HG03520 (cell line): ENCODE results near the gene CARD9.

Experiments
- ATAC-seq: cut with Tn5 transposase; IDR thresholded peaks from one replicate; pipeline ENCODE4 v1.9.1; 2021; ENCODE audit warnings: mild to moderate bottlenecking, moderate library complexity; ENCODE audit not compliant: unreplicated experiment

The CARD9 gene

DNA sequence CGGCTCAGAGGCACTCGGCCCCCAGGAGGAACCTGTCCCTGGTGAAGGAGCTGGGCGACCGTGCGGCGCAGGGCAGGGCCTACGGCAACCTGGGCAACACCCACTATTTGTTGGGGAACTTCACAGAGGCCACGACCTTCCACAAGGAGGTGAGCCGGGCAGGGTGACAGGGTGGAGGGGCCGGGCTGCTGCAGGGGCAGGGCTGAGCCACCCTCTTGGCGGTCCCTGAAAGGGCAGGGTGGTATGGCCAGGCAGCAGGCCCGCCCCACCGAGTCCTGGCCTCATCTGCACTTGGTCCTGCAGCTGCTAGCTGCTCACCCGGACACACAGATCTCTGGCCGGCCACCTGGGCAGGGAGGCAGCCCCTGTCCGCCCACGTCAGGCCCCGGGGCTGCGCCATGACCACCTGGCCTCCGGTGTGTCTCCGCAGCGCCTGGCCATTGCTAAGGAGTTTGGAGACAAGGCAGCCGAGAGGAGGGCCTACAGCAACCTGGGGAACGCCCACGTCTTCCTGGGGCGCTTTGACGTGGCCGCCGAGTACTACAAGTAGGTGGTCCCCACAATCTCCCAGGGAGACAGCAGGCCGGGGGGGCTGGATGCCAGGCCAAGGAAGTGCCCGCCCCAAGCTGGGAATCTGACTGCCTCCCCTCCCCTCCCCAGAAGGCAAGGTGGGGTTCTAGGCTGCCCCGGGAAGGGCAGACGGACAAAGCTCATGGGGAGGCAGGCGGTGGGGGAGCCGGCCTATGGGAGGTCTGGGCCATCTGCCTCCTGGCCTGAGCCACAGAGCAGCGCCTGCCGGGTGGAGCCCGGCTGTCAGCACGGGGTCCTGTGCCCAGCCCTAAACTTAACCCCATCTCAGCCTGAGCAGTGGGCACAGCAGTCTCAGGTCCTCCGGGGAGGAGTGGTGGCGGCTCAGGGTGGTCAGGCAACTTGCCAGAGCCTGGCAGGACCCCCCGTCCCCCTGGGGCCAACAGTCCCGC, 35.8 kb downstream of the CARD9 start:
- no peak for ATAC-seq

DNA sequence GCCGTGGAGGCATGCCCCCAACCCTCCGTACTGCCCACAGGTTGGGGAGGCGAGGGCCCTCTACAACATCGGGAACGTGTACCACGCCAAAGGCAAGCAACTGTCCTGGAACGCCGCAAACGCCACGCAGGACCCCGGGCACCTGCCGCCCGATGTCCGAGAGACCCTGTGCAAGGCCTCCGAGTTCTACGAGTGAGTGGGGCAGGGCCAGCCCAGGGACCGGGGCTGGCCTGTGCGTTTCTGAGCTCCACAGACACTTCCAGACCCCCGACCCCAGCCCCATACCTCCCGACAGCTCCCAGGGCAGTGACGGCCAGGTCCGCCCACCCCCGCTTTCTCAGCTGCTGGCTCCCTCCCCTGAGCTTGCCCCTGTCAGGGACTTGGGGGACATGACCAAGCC, 36.6 kb downstream of the CARD9 start:
- ATAC-seq: no peak

DNA sequence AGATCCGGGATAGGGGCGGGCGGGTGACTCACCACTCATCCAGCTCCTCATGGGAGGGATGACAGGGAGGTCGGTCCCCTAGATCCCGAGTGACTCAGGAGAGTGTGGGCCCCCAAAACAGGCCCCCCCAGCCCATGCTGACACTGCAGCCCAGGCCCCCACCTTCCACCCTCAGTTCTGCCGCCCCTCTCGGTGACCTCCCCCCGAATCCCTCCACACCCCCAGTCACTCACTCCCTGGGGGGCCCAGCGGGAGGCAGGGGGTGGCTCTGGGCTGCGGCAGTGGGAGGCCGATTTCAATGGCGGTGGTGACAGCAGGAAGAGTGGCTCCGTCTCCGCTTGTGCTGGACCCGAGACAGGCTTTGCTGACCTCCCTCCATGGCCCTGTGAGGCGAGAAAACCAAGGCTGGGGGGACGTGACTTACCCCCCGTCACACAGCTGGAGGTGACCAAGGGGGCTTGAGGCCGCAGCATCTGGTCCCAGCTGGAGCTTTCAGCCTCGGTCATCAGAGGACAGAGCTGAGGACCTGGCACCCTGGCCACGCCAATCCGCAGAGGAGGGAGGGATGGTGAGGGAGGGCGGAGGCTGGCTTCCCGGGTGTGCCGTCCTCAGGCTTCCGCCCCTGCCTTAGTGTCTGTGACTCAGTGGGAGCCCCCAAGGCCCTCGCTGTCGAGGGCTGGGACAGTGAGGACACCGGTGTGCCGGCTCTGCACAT, 37.2 kb downstream of the CARD9 start:
- ATAC-seq: no peak

DNA sequence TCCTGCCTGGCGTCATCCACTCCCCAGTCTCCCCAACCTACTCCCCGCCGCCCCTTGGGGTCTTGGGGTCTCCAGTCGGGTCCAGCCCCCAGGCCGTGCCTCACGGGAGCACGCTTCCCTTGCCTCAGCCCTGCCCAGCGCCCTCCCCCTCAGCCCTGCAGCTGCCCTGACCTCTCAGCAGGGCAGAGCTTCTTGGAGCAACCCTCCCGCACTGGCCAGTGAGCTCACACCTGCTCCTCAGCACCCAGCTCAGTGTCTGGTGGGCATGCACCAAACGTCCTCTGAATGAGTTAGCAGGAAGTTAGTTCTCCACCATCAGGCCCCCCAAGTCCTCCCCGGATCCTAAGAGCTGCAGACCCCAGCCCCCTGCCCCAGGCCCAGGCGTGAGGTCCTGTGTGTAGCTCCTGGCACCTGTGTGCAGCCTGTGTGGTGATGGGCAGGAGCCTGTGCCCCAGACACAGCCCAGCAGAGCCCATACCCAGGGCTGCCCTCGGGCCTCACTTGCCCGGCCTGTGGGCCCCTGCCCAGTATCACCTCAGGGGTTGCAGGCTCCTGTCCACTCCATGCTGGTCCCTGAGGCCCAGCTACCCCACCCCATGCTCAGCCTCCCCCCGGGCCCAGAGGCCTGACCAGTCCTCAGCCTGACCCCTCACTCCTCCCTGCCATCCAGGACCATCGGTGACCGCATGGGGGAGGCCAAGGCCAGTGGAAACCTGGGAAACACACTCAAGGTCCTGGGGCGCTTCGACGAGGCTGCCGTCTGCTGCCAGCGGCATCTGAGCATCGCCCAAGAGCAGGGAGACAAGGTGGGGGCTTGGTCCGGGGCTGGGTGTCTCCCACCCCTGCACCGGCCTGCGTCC, 37.9 kb downstream of the CARD9 start:
- no peak for ATAC-seq

DNA sequence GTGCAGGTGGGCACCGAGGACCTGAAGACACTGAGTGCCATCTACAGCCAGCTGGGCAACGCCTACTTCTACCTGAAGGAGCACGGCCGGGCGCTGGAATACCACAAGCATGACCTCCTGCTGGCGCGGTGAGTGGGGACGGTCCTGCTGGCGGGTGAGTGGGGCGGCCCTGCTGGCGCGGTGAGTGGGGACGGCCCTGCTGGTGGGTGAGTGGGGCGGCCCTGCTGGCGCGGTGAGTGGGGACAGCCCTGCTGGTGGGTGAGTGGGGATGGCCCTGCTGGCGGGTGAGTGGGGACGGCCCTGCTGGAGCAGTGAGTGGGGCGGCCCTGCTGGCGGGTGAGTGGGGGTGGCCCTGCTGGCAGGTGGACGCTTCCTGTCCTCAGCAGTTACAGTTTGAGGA, 38.9 kb downstream of the CARD9 start:
- ATAC-seq: no peak

DNA sequence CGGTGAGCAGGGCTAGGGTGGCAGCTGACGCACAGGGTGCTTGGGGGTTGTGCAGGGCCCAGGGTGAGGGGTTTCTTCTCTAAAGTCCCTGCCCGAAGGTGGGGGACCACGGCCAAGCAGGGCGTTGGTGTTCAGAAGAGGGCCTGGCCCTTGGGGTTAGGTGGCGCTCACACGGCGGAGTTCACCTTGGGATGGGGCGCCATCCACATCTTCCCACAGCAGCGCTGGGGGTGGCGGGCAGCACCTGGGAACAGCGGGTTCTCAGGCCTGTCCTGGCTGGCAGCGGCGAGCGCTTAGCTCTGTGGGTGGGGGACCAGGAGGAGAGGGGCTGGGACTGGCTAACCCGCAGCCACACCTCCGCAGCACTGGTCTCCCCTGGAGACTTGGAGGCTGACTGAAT, 40.0 kb downstream of the CARD9 start:
- ATAC-seq: no peak

DNA sequence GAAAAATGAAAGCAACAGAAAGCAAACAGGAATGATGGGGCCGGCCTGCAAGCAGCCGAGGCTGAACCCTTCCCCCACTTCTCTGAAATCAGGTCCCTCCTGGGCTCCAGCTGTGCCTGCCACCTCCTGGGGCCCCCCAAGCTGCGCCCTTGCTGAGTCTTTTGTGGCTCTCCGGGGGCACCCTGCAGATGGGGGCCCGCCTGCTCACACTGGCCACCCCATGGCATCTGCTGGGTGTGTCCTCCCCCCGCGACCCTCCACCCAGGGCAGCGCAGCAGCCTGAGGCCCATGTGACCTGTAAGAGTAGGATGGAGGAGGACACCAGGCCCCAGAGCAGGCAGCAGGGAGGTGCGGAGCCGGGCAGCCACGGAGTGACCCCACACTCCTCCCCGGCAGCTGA, 40.4 kb downstream of the CARD9 start:
- no peak for ATAC-seq

DNA sequence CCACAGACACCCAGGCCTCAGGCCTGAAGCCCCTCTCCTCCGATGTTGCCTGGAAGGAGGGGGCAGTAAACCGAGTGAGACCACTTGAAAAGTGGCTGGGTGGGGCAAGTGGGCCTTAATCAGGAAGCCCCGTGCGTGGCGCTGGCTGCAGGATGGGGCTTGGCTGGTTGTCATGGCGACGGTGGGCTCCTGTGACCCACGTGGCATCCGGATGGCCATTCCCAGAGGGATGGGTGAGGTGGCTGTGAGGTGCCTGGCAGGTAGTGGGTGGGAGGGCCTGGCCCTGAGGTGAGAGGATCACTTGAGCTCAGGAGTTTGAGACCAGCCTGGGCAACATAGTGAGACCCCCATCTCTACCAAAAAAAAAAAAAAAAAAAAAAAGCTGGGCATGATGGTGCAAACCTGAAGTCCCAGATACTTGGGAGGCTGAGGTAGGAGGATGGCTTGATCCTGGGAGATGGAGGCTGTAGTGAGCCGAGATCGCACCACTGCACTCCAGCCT, 40.9 kb downstream of the CARD9 start:
- no peak for ATAC-seq

DNA sequence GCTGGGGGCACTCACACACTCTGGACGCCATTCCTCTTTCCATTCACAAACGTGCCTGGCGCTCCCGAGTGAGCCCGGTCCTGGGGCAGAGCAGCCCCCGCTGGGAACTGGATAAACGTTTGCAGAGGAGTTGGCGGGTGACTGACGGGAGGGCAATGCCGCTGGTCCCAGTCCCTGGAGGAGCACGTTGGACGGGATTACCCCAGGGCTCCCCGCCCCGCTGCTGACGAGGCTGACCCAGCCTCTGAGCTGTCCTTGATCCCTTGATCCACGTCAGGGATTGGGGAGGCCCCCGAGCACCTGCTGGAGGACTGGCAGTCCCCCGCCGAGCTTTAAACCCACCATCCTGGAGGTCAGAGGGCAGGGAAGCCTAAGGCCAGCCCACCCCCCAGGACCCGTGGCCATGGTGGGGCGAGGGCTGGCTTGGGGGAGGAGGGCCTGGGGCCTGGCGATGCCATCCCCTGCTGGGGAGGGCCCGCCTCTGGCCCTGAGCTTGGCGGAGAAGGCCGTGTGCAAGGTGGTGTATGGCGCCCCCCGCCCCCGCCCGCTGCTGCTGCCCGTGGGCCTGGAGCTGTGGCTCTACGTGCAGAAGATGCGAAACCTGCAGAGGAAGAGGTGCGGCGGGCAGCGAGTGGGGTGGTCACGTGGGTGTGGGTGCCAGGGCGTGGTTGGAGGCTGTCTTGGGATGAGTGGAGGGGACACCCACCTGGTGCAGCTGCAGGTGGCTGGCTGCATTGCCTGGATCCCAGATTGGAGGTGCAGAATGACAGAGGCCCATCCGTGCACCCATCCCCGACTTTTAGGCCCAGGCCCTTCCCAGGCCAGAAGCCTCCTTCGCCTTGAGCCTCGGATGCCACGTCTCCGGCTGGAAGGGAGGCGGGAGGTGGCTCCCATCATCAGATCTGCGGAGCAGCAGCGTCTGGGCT, 41.6 kb downstream of the CARD9 start:
- no peak for ATAC-seq

DNA sequence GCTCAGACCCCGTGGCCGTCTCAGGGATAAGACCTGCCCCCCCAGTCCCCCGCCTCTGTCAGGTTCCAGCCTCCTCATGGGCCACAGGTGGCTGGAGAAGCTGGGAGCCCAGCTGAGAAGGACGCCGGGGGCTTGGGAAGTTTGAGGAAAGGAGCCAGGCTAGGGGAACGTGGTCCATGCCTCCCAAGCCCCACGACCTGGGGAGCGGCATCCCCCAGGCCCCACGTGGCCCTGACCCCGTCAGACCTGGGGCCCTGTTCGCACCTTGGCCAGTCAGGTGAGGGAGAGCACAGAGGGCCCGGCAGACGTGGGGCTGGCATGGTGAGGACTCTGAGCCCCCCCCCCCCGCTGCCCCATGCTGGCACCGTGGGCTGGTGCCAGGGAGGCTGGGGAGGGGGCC, 42.4 kb downstream of the CARD9 start:
- ATAC-seq: no peak

DNA sequence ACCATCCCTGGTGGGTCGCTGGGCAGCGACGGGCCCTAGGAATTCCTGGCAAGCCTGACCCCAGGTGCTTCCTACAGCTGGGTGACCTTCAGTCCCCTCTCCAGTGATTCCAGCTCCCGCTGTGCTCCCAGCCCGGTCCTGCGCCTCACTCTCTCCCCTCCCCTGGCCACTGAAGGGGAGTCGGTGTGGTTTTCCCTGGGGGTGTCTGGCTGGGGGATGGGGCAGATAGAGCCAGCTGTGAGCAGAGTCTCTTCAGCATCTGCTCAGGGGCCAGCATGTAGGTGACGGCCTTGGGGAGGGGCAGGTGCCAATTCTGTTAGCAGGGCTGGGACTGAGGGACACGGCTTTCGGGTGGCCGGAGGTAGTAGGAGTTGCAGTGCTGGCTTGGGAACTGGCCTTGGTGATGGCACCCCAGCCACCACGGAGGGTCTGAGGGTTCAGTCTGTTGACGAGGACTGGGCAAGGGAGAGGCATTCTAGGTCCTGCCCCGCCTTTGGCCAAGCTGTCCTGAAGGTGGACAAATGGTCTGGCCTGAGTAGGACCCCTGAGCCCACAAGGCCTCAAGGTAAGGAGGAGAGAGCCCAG, 43.0 kb downstream of the CARD9 start:
- no peak for ATAC-seq

DNA sequence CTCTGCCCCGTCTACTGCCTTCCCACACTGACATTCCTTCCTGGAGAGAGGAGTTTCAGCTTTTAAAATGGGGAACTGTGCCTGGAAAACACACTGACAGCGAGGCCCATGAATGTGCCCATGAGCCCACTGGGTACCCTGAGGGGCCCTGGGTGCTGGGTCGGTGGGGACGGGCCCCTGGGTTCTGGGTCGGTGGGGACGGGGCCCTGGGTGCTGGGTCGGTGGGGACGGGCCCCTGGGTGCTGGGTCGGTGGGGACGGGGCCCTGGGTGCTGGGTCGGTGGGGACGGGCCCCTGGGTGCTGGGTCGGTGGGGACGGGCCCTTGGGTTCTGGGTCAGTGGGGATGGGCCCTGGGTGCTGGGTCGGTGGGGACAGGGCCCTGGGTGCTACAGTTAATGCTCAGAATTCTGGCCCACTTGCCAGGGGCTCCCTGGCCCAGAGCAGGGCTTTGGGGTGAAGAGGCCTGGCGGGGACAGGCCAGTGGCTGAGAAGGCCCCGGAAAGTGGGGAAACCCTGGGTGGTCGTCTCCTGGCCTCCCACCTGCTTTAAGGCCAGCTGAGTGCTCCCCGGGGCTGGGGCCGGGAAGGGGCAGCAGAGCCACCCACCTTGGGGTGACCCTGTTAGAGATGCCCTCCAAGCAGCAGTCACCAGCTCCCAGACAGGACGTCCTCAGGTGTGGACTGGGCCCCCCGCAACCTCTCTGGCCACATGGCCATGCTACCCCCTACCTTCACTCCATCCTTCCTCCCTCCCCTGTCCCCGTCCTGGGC, 43.6 kb downstream of the CARD9 start:
- no peak for ATAC-seq

DNA sequence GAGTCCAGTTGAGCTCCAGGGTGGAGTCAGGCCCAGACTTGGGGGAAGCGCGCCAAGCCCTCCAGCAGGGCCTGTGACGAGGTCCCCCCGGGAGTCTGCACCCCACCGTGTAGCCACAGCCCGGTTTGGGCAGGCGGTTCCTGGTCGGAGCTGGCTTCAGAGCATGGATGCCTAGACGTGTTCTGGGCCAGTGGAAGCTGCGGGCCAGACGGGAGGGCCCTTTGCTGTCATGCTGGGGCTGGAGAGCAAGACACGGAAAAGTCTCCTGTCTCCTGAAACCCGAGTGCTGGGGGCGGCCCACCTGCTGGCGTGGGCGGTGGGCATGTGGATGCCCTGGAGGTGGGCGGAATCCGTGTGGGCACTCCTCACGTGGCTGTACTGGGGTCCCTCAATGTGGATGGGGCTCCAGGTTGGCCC, 44.2 kb downstream of the CARD9 start:
- ATAC-seq: no peak

DNA sequence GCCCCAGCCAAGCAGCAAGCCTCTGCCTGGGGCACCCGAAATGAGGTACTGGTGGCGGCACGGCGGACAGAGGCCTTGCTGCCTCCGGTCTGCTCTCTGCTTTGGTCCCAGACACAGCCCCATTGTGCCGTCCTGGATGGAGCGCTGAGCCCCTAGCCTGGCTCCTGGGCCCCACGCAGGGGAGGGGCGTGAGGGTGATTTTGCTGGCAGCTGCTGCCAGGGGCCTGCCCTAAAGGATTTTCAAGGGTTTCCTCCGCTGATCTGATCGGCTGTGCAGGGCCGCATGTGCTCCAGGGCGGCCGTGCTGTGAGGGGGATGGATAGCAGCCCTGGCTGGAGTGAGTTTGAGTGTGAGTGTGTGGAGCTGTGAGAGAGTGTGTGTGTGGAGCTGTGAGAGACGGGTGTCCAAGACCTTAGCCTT, 44.8 kb downstream of the CARD9 start:
- ATAC-seq: no peak

DNA sequence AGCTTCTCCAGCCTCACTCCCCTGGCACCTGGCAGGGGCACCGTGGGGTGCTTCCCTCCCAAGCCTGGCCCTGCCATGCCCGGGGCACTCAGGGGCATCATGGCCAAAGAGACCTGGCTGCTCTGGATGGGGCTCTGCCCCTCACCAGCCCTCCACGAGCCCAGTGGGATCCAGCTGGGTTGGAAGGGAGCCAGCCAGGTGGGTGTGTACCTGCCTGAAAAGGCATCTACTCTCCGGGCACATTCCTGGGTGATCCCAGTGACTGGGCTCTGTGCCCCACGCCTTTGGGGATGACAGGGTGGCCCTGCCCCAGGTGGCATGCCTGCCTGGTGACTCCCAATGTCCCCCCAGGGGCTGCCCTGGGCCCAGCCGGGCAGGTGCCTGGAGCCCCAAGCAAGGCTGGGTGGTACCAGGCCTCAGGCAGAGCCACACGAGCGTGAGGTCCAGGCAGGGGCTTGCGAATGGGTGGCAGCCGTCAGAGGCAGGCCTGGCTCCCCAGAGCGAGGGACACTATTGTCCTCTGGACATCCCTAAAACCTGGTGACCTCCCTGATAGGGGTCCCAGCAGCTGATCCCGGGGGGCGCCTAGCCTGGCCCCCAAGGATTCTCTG, 45.4 kb downstream of the CARD9 start:
- no peak for ATAC-seq

DNA sequence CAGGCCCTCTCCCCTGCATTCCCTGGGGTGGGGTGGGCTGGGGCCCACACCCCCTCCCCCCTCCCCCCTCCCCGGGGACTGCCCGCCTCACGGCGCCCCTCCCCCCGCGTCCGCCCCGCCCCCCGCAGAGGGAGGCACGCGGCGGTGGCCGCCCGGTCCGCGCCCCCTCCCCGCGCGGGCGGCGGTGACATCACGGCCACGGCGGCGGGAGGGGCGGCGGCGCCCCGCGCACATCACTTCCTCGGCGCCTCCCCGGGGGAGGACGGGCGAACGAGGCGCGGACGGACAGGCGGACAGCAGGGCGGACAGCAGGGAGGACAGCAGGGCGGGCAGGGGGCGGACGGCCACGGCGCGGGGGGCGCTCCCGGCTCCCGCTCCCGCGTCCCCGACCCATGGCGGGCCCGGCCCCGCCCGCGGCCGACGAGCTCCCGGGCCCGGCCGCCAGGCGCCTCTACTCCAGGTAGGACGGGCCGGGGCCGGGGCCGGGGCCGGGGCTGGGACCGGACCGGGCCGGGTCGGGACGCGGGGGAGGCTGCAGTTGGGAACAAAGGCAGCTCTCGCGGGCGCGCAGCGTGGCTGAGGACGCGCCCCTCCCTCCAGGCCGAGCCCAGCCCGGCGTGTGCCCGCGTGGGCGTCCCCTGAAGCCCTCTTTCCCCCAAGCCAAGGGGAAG, 46.0 kb downstream of the CARD9 start, which contains the start of gene GPSM1:
Gene GPSM1 (plus strand): TSS at position 236 of the 671 bp plus-strand sequence. CDS start 157 bp downstream, at position 393.
- ATAC-seq: no peak

DNA sequence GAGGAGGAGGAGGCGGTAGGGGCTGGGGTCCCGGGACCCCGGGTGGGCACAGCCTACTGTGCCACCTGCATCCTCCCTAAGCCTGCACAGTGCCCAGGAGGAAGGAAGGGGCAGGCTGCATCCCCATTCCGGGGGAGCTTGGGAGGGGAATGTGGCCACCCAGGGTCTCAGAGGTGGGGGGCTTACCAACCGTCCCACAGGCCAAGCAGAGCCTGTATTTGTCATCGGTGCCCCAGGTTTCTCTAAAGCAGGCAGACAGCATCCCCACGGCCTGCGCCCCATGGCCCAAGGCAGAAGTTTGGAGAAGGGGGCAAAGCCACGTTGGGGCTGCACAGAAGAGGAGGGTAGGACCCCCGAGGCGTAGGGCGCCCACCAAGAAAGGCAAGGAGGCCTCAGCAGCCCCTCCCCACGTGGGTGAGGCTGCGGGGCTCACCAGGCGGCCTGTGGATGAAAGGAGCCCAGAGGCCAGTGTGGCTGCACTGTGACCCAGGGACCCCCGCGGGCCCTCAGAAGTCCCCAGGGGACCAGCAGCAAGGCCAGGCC, 46.6 kb downstream of the CARD9 start:
- no peak for ATAC-seq
